ENCODE measurements around the gene PPM1M.

Gene PPM1M

GRCh38 chr3:52223449-52224408 lies 21.8 kb upstream of the PPM1M start:
- H3K27me3 ChIP-seq (ENCODE audit: control insufficient read depth in 1 of 2, insufficient read depth in 2 of 2, low read length in 2 of 2) = no peaks in the 10 kb centered on the region
- H3K4me3 ChIP-seq (ENCODE audit: low read length in 2 of 2) = no peak overlapping the region
- H3K36me3 ChIP-seq (ENCODE audit: control insufficient read depth in 2 of 2, insufficient read depth in 2 of 2, low read length in 2 of 2) = peaks cover 2 to 7% of the 10 kb centered on the region in 2 donors
- no peak overlapping the region for H3K9ac ChIP-seq (ENCODE audit: low read length in 2 of 2)
- no peaks in the 10 kb centered on the region for H3K9me3 ChIP-seq (ENCODE audit: control insufficient read depth in 2 of 2, low read length in 2 of 2)
- H3K27ac ChIP-seq (ENCODE audit: low read length) = no peak overlapping the region
- peaks cover 8% of the 10 kb centered on the region for H3K4me1 ChIP-seq (ENCODE audit: control insufficient read depth, insufficient read depth, low read length)

GRCh38 chr3:52225452-52226228 lies 19.9 kb upstream of the PPM1M start, which contains the start of gene TLR9:
Gene TLR9 (minus strand): TSS chr3:52225645. CDS start chr3:52225529, 116 bp downstream.
- H3K27me3 ChIP-seq (ENCODE audit: control insufficient read depth in 1 of 2, insufficient read depth in 2 of 2, low read length in 2 of 2) = no peaks in the 10 kb centered on the region
- peaks cover 6% of the 10 kb centered on the region for H3K4me1 ChIP-seq (ENCODE audit: control insufficient read depth, insufficient read depth, low read length)
- H3K36me3 ChIP-seq (ENCODE audit: control insufficient read depth in 2 of 2, insufficient read depth in 2 of 2, low read length in 2 of 2) = peaks cover 21 to 24% of the 10 kb centered on the region in 2 donors
- no peak within 1 kb of the TSS for H3K27ac ChIP-seq (ENCODE audit: low read length)
- no peak within 1 kb of the TSS for H3K9ac ChIP-seq (ENCODE audit: low read length in 2 of 2)
- no peak within 1 kb of the TSS for H3K4me3 ChIP-seq (ENCODE audit: low read length in 2 of 2)
- no peaks in the 10 kb centered on the region for H3K9me3 ChIP-seq (ENCODE audit: control insufficient read depth in 2 of 2, low read length in 2 of 2)

- Histone ChIP-seq H3K27ac (ENCODE audit: low read length) (no peak overlapping the region), H3K36me3 (ENCODE audit: control insufficient read depth in 2 of 2, insufficient read depth in 2 of 2, low read length in 2 of 2) (peaks cover 28 to 31% of the 10 kb centered on the region in 2 donors), H3K4me1 (ENCODE audit: control insufficient read depth, insufficient read depth, low read length) (peaks cover 3% of the 10 kb centered on the region), H3K4me3 (ENCODE audit: low read length in 2 of 2) (no peak overlapping the region), H3K9me3 (ENCODE audit: control insufficient read depth in 2 of 2, low read length in 2 of 2) (no peaks in the 10 kb centered on the region), H3K27me3 (ENCODE audit: control insufficient read depth in 1 of 2, insufficient read depth in 2 of 2, low read length in 2 of 2) (no peaks in the 10 kb centered on the region), H3K9ac (ENCODE audit: low read length in 2 of 2) (no peak overlapping the region)
Observed at GRCh38 chr3:52226229-52226817, 19.2 kb upstream of the PPM1M start.

- H3K4me3 ChIP-seq (ENCODE audit: low read length in 2 of 2) = no peak overlapping the region
- H3K27ac ChIP-seq (ENCODE audit: low read length) = no peak overlapping the region
- no peak overlapping the region for H3K9ac ChIP-seq (ENCODE audit: low read length in 2 of 2)
- no peaks in the 10 kb centered on the region for H3K9me3 ChIP-seq (ENCODE audit: control insufficient read depth in 2 of 2, low read length in 2 of 2)
- peaks cover 29 to 31% of the 10 kb centered on the region in 2 donors for H3K36me3 ChIP-seq (ENCODE audit: control insufficient read depth in 2 of 2, insufficient read depth in 2 of 2, low read length in 2 of 2)
- peaks cover 2% of the 10 kb centered on the region for H3K4me1 ChIP-seq (ENCODE audit: control insufficient read depth, insufficient read depth, low read length)
- no peaks in the 10 kb centered on the region for H3K27me3 ChIP-seq (ENCODE audit: control insufficient read depth in 1 of 2, insufficient read depth in 2 of 2, low read length in 2 of 2)
Observed at GRCh38 chr3:52227117-52227516, 18.4 kb upstream of the PPM1M start.

- Histone ChIP-seq H3K27me3 (ENCODE audit: control insufficient read depth in 1 of 2, insufficient read depth in 2 of 2, low read length in 2 of 2) (no peaks in the 10 kb centered on the region), H3K9ac (ENCODE audit: low read length in 2 of 2) (no peak overlapping the region), H3K36me3 (ENCODE audit: control insufficient read depth in 2 of 2, insufficient read depth in 2 of 2, low read length in 2 of 2) (peaks cover 29 to 34% of the 10 kb centered on the region in 2 donors), H3K4me1 (ENCODE audit: control insufficient read depth, insufficient read depth, low read length) (peaks cover 5% of the 10 kb centered on the region), H3K4me3 (ENCODE audit: low read length in 2 of 2) (no peak overlapping the region), H3K9me3 (ENCODE audit: control insufficient read depth in 2 of 2, low read length in 2 of 2) (no peaks in the 10 kb centered on the region), H3K27ac (ENCODE audit: low read length) (no peak overlapping the region)
Observed at GRCh38 chr3:52227766-52228165, 17.8 kb upstream of the PPM1M start.

- Histone ChIP-seq H3K9ac (ENCODE audit: low read length in 2 of 2) (no peak overlapping the region), H3K27ac (ENCODE audit: low read length) (no peak overlapping the region), H3K4me3 (ENCODE audit: low read length in 2 of 2) (no peak overlapping the region), H3K27me3 (ENCODE audit: control insufficient read depth in 1 of 2, insufficient read depth in 2 of 2, low read length in 2 of 2) (no peaks in the 10 kb centered on the region), H3K9me3 (ENCODE audit: control insufficient read depth in 2 of 2, low read length in 2 of 2) (no peaks in the 10 kb centered on the region), H3K4me1 (ENCODE audit: control insufficient read depth, insufficient read depth, low read length) (peaks cover 5% of the 10 kb centered on the region), H3K36me3 (ENCODE audit: control insufficient read depth in 2 of 2, insufficient read depth in 2 of 2, low read length in 2 of 2) (peaks cover 29 to 38% of the 10 kb centered on the region in 2 donors)
Observed at GRCh38 chr3:52228266-52228665, 17.3 kb upstream of the PPM1M start.

- H3K27ac ChIP-seq (ENCODE audit: low read length) = no peak overlapping the region
- H3K9me3 ChIP-seq (ENCODE audit: control insufficient read depth in 2 of 2, low read length in 2 of 2) = no peaks in the 10 kb centered on the region
- H3K27me3 ChIP-seq (ENCODE audit: control insufficient read depth in 1 of 2, insufficient read depth in 2 of 2, low read length in 2 of 2) = no peaks in the 10 kb centered on the region
- no peak overlapping the region for H3K9ac ChIP-seq (ENCODE audit: low read length in 2 of 2)
- H3K4me3 ChIP-seq (ENCODE audit: low read length in 2 of 2) = no peak overlapping the region
- peaks cover 5% of the 10 kb centered on the region for H3K4me1 ChIP-seq (ENCODE audit: control insufficient read depth, insufficient read depth, low read length)
- H3K36me3 ChIP-seq (ENCODE audit: control insufficient read depth in 2 of 2, insufficient read depth in 2 of 2, low read length in 2 of 2) = peaks cover 29 to 38% of the 10 kb centered on the region in 2 donors
Observed at GRCh38 chr3:52228751-52229291, 16.7 kb upstream of the PPM1M start.

GRCh38 chr3:52229656-52230055 lies 15.9 kb upstream of the PPM1M start:
- H3K9me3 ChIP-seq (ENCODE audit: control insufficient read depth in 2 of 2, low read length in 2 of 2) = no peaks in the 10 kb centered on the region
- H3K27ac ChIP-seq (ENCODE audit: low read length) = no peak overlapping the region
- H3K27me3 ChIP-seq (ENCODE audit: control insufficient read depth in 1 of 2, insufficient read depth in 2 of 2, low read length in 2 of 2) = no peaks in the 10 kb centered on the region
- peaks cover 8% of the 10 kb centered on the region for H3K4me1 ChIP-seq (ENCODE audit: control insufficient read depth, insufficient read depth, low read length)
- peaks cover 32 to 40% of the 10 kb centered on the region in 2 donors for H3K36me3 ChIP-seq (ENCODE audit: control insufficient read depth in 2 of 2, insufficient read depth in 2 of 2, low read length in 2 of 2)
- no peak overlapping the region for H3K9ac ChIP-seq (ENCODE audit: low read length in 2 of 2)
- H3K4me3 ChIP-seq (ENCODE audit: low read length in 2 of 2) = no peak overlapping the region

GRCh38 chr3:52230461-52230860 lies 15.1 kb upstream of the PPM1M start:
- Histone ChIP-seq H3K9me3 (ENCODE audit: control insufficient read depth in 2 of 2, low read length in 2 of 2) (no peaks in the 10 kb centered on the region), H3K9ac (ENCODE audit: low read length in 2 of 2) (no peak overlapping the region), H3K27ac (ENCODE audit: low read length) (no peak overlapping the region), H3K4me1 (ENCODE audit: control insufficient read depth, insufficient read depth, low read length) (peaks cover 14% of the 10 kb centered on the region), H3K27me3 (ENCODE audit: control insufficient read depth in 1 of 2, insufficient read depth in 2 of 2, low read length in 2 of 2) (no peaks in the 10 kb centered on the region), H3K4me3 (ENCODE audit: low read length in 2 of 2) (no peak overlapping the region), H3K36me3 (ENCODE audit: control insufficient read depth in 2 of 2, insufficient read depth in 2 of 2, low read length in 2 of 2) (peaks cover 36 to 43% of the 10 kb centered on the region in 2 donors)

GRCh38 chr3:52230889-52231499 lies 14.6 kb upstream of the PPM1M start:
- H3K36me3 ChIP-seq (ENCODE audit: control insufficient read depth in 2 of 2, insufficient read depth in 2 of 2, low read length in 2 of 2) = peaks cover 40 to 43% of the 10 kb centered on the region in 2 donors

More at GRCh38 chr3:52230889-52231499, 14.6 kb upstream of the PPM1M start:
- Histone ChIP-seq H3K27ac (ENCODE audit: low read length) (no peak overlapping the region), H3K9ac (ENCODE audit: low read length in 2 of 2) (no peak overlapping the region), H3K27me3 (ENCODE audit: control insufficient read depth in 1 of 2, insufficient read depth in 2 of 2, low read length in 2 of 2) (no peaks in the 10 kb centered on the region), H3K4me1 (ENCODE audit: control insufficient read depth, insufficient read depth, low read length) (peaks cover 18% of the 10 kb centered on the region), H3K9me3 (ENCODE audit: control insufficient read depth in 2 of 2, low read length in 2 of 2) (no peaks in the 10 kb centered on the region), H3K4me3 (ENCODE audit: low read length in 2 of 2) (no peak overlapping the region)
